ENCODE data around the gene MOSPD3. TPM values are rescaled to one million over a fixed set of nuclear protein-coding genes. Genes with fewer than 3 reads are reported as not detected.

The MOSPD3 gene
- total and polyA plus RNA-seq, 2 of the 13 experiments (the other 11 are each of a cell fraction or from before 2014, with no cell fraction given) = 7.6 to 8.8 TPM

DNA sequence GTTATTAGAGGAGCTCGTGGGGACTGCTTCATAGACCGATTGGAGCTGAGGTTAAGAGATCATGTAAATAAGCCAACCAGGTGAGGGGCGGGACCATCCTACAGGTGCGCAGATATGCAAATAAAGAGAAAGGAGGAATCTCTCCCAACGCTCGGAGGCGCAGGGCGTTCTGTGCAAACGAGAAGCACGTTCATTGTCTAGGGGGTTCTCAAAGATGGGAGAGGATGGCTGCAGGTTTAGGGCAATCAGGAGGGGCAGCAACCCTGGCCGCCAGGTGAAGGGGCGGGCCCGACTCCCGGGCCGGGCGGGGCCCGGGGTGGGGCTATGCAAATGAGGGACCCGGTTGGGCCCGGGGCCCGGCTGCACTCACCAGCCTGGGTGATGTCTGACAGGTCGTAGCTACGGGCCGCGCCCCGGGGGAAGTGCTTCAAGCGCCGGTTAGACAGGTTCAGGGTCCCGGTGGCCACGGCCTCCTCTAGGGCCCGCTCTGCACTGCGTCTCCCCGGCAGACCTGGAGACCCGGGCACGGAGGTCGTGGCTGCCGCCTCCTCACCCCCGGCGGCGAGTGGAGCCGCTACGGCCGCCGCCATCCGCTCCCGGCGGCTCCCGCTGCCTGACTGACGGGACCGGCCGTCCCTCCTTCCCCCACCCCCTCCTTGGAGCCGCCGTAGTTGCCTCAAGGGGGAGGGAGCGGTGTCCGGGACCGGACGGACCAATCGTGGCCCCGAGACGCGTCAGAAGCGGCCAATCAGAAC, 26.7 kb upstream of the MOSPD3 start, which contains the start of gene LRCH4 (continued):
- TF ChIP-seq POLR2AphosphoS2 (IDR thresholded peaks at IDR 0.05; ENCODE audit: low read depth, low read length) (0 out of 2 replicates have a peak, but pooled peaks have one; percentile 68), ZNF251 (CRISPR knock-in tag; IDR thresholded peaks at IDR 0.05) (no peak), ASH2L (IDR thresholded peaks at IDR 0.05; ENCODE audit: insufficient read length, low read depth, low read length) (peak; percentile 81), ZBTB34 (CRISPR knock-in tag; IDR thresholded peaks at IDR 0.05) (no peak), SOX6 (IDR thresholded peaks at IDR 0.05) (no peak), SOX6 (CRISPR knock-in tag; IDR thresholded peaks at IDR 0.05) (peak; percentile 67), ZSCAN21 (CRISPR knock-in tag; IDR thresholded peaks at IDR 0.05; ENCODE audit: borderline replicate concordance) (0 out of 2 replicates have a peak, but pooled peaks have one; percentile 59), KDM2A (CRISPR knock-in tag; IDR thresholded peaks at IDR 0.05; ENCODE audit: borderline replicate concordance, low read depth) (peak; percentile 83; the same call in 1 of the 2 replicates), ELF4 (CRISPR knock-in tag; IDR thresholded peaks at IDR 0.05; ENCODE audit: borderline replicate concordance) (no peak; the same call in 1 of the 2 replicates), NFE2 (CRISPR knock-in tag; IDR thresholded peaks at IDR 0.05) (peak; percentile 2; the same call in 1 of the 2 replicates), ZNF790 (CRISPR knock-in tag; IDR thresholded peaks at IDR 0.05; ENCODE audit: borderline replicate concordance) (0 out of 2 replicates have a peak, but pooled peaks have one; percentile 63), ZEB1 (IDR thresholded peaks at IDR 0.05; ENCODE audit: insufficient replicate concordance, low read depth) (peak; percentile 96), RBAK (CRISPR knock-in tag; IDR thresholded peaks at IDR 0.05) (0 out of 2 replicates have a peak, but pooled peaks have one; percentile 26), ZSCAN31 (CRISPR knock-in tag; IDR thresholded peaks at IDR 0.05; ENCODE audit: low read depth) (peak; percentile 74), SPEN (CRISPR knock-in tag; IDR thresholded peaks at IDR 0.05; ENCODE audit: low read depth) (peak; percentile 89), ZNF20 (CRISPR knock-in tag; IDR thresholded peaks at IDR 0.05) (no peak), ZFP37 (CRISPR knock-in tag; IDR thresholded peaks at IDR 0.05; ENCODE audit: borderline replicate concordance) (no peak)
- TF ChIP-seq, protein P1, sequence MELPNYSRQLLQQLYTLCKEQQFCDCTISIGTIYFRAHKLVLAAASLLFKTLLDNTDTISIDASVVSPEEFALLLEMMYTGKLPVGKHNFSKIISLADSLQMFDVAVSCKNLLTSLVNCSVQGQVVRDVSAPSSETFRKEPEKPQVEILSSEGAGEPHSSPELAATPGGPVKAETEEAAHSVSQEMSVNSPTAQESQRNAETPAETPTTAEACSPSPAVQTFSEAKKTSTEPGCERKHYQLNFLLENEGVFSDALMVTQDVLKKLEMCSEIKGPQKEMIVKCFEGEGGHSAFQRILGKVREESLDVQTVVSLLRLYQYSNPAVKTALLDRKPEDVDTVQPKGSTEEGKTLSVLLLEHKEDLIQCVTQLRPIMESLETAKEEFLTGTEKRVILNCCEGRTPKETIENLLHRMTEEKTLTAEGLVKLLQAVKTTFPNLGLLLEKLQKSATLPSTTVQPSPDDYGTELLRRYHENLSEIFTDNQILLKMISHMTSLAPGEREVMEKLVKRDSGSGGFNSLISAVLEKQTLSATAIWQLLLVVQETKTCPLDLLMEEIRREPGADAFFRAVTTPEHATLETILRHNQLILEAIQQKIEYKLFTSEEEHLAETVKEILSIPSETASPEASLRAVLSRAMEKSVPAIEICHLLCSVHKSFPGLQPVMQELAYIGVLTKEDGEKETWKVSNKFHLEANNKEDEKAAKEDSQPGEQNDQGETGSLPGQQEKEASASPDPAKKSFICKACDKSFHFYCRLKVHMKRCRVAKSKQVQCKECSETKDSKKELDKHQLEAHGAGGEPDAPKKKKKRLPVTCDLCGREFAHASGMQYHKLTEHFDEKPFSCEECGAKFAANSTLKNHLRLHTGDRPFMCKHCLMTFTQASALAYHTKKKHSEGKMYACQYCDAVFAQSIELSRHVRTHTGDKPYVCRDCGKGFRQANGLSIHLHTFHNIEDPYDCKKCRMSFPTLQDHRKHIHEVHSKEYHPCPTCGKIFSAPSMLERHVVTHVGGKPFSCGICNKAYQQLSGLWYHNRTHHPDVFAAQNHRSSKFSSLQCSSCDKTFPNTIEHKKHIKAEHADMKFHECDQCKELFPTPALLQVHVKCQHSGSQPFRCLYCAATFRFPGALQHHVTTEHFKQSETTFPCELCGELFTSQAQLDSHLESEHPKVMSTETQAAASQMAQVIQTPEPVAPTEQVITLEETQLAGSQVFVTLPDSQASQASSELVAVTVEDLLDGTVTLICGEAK (IDR thresholded peaks at IDR 0.05) = no peak
- TF ChIP-seq, protein P1 (CRISPR knock-in tag; IDR thresholded peaks at IDR 0.05) = peak; percentile 78; the same call in 1 of the 2 replicates
